Cardiac muscle cell (in vitro differentiated cells and primary cell): ENCODE measurements around the gene WDR5B. TPM values are rescaled to one million over a fixed set of nuclear protein-coding genes. Genes with fewer than 3 reads are reported as not detected.

Source experiments
- DNase-seq, 2 donors: peaks; one replicate each; pipeline versions ENCODE4 v3.0.0 to v3.0.0-alpha.2; 2010 to 2017; ENCODE audit warnings: low read depth in 1 of 2, low spot score in 1 of 2
- H3K27ac ChIP-seq: fragments of 200-600 bp; sonication (generic); 2 replicates; pipeline ENCODE4 v1.5.1; 2016
- H3K27me3 ChIP-seq: fragments of 200-600 bp; sonication (generic); 2 replicates; pipeline ENCODE4 v1.6.0; 2016; ENCODE audit warnings: control low read depth
- H3K36me3 ChIP-seq: fragments of 200-600 bp; sonication (generic); 2 replicates; pipeline ENCODE4 v1.5.1; 2016; ENCODE audit warnings: control low read depth
- H3K4me1 ChIP-seq: fragments of 200-600 bp; sonication (generic); 2 replicates; pipeline ENCODE4 v1.8.1; 2017; ENCODE audit warnings: low read depth, mild to moderate bottlenecking, mixed run types
- H3K4me3 ChIP-seq: fragments of 200-600 bp; sonication (generic); 2 replicates; pipeline ENCODE4 v1.5.1; 2016; ENCODE audit warnings: mild to moderate bottlenecking
- H3K9me3 ChIP-seq: fragments of 200-600 bp; sonication (generic); 2 replicates; pipeline ENCODE4 v1.5.1; 2017; ENCODE audit warnings: low read depth, mild to moderate bottlenecking, control low read depth
- polyA plus RNA-seq: library from polyadenylated mRNA; unstranded; fragments of >200 nt; fragmentation: Nextera tagmentation; extraction: Ambion mirVana; gene quantifications from 2 replicates; pipeline ENCODE4 v1.2.1, GENCODE V29; 2016
- total RNA-seq: library from RNA; depleted of rRNA; stranded (reverse); fragments of >200 nt; gene quantifications from 2 replicates; pipeline ENCODE4 v1.2.3, GENCODE V29; 2016
- TF ChIP-seq, protein P1 (sequence below): IDR thresholded peaks from 2 replicates; pipeline ENCODE4 v1.5.1; 2012; ENCODE audit warnings: low read depth, mild to moderate bottlenecking, low read length

WDR5B gene
- total and polyA plus RNA-seq, 2 experiments from 2014 or later: 3.9 to 4.9 TPM

DNA sequence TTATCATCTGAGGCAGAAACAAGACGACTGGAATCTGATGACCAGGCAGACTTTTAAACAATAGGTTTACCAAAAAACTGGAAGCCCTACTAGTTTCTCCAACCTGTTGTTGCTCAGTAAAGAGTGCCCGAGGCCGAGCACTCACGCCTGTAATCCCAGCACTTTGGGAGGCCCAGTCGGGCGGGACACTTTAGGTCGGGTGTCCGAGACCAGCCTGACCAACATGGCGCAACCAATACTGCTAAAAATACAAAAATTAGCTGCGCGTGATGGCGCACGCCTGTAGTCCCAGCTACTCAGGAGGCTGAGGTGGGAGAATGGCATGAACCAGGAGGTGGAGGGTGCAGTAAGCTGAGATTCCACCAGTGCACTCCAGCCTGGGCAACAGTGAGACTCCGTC is 1.1 kb upstream of the WDR5B start:
- DNase-seq: no peak
- no peaks in the 10 kb centered on the region for H3K27me3 ChIP-seq

DNA sequence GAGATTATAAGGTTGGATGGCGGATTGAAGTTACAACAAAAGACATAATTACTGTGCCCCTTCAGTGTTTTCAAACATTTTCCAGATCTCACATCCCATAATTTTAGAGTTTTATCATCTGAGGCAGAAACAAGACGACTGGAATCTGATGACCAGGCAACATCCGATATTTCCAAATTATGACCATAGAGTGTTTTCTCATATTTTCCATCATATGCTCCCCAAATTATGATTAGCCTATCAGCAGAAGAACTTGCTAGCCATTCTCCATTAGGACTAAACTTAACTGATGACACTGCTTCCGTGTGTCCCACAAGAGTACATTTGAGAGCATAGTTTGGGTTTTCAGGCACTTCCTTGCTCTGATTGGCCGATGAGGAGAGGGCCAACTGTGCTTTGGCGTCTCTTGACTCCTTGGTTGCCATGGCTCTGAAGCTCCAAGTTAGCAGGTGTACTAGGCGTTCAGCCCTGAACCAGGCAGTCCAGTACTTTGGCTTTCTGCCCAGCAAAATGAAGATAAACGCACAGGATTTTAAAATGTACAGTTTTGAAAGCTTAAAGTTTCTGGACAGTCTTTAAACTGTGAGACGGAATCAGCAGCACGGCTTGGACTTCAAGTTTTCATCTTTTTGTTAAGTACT is 638 bp downstream of the WDR5B start:
- TF ChIP-seq, protein P1, sequence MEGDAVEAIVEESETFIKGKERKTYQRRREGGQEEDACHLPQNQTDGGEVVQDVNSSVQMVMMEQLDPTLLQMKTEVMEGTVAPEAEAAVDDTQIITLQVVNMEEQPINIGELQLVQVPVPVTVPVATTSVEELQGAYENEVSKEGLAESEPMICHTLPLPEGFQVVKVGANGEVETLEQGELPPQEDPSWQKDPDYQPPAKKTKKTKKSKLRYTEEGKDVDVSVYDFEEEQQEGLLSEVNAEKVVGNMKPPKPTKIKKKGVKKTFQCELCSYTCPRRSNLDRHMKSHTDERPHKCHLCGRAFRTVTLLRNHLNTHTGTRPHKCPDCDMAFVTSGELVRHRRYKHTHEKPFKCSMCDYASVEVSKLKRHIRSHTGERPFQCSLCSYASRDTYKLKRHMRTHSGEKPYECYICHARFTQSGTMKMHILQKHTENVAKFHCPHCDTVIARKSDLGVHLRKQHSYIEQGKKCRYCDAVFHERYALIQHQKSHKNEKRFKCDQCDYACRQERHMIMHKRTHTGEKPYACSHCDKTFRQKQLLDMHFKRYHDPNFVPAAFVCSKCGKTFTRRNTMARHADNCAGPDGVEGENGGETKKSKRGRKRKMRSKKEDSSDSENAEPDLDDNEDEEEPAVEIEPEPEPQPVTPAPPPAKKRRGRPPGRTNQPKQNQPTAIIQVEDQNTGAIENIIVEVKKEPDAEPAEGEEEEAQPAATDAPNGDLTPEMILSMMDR: no peak
- peaks cover 15% of the 10 kb centered on the region for H3K4me1 ChIP-seq
- DNase-seq: peak; percentile 41 to 57
- H3K9me3 ChIP-seq: no peaks in the 10 kb centered on the region
- peak overlapping the region; percentile 93 for H3K27ac ChIP-seq
- H3K36me3 ChIP-seq: peaks cover 20% of the 10 kb centered on the region
- H3K4me3 ChIP-seq: peak overlapping the region; percentile 92
- no peaks in the 10 kb centered on the region for H3K27me3 ChIP-seq

More for the DNA sequence above, 1.1 kb upstream of the WDR5B start:
- Histone ChIP-seq H3K27ac (peak overlapping the region; percentile 93), H3K4me1 (peaks cover 15% of the 10 kb centered on the region), H3K4me3 (peak overlapping the region; percentile 92), H3K9me3 (no peaks in the 10 kb centered on the region), H3K36me3 (peaks cover 11% of the 10 kb centered on the region)
- TF ChIP-seq, protein P1: no peak

DNA sequence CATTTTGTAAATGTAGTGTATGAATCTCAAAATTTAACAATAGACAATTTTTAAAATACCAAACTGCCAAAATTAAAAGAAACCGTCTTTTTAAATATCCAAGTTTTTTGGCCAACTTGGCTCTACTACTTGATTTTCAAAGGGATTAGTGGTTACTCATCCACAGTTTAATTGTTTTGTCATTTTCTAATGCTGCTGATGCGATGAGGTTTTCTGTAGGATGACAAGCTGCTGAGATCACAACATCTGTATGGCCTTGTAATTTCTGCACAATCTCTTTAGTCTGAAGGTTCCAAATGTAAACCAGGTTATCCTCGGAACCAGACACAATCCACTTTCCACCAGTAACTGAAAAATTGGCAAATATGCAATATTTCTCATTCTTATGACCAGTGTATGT is 1.5 kb downstream of the WDR5B start:
- Histone ChIP-seq H3K4me1 (peaks cover 15% of the 10 kb centered on the region), H3K4me3 (no peak overlapping the region), H3K27me3 (no peaks in the 10 kb centered on the region), H3K27ac (no peak overlapping the region), H3K36me3 (peaks cover 29% of the 10 kb centered on the region), H3K9me3 (no peaks in the 10 kb centered on the region)
- TF ChIP-seq, protein P1: no peak
- no peak for DNase-seq

DNA sequence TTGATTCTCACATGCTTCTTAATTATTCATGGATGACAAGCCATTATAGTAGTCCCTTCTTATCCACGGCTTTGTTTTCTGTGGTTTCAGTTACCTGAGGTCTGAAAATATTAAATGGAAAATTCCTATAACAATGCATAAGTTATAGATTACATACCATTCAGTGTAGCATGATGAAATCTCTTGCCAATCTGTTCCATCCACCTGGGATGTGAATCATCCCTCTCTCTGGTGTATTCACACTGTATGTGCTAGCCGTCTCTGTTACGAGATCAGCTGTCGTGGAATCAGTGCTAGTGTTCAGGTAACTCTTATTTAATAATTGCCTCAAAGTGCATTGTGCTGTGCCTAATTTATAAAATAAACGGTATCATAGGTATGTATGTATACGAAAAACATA is 5.2 kb downstream of the WDR5B start:
- TF ChIP-seq, protein P1: no peak
- H3K36me3 ChIP-seq: peaks cover 65% of the 10 kb centered on the region
- peaks cover 9% of the 10 kb centered on the region for H3K4me1 ChIP-seq
- no peaks in the 10 kb centered on the region for H3K27me3 ChIP-seq
- no peaks in the 10 kb centered on the region for H3K9me3 ChIP-seq
- H3K4me3 ChIP-seq: no peak overlapping the region
- no peak for DNase-seq
- H3K27ac ChIP-seq: peak overlapping the region; percentile 9

DNA sequence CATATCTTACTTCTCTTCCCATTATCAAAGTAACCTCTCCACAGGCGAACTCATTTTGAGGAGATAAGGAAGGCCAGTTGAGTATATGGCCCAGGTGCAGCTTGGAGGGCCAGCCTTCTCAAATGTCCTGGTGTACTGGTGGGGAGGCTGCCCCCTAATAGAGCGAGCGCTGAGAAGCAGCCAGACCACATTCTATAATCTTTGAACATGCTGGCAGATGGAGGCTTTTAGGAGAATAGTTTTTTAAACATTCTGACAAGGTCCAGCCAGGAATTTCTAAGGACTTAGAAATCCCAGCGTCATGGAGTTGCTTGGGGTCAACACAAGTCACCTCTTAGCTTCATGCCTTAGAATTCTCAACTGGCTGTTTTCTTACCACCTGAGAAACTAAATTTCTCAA is 5.8 kb downstream of the WDR5B start:
- peak overlapping the region; percentile 50 for H3K27ac ChIP-seq
- DNase-seq: no peak
- H3K4me3 ChIP-seq: no peak overlapping the region
- no peaks in the 10 kb centered on the region for H3K9me3 ChIP-seq
- no peaks in the 10 kb centered on the region for H3K27me3 ChIP-seq
- peaks cover 9% of the 10 kb centered on the region for H3K4me1 ChIP-seq
- H3K36me3 ChIP-seq: peaks cover 70% of the 10 kb centered on the region
- TF ChIP-seq, protein P1: no peak
